Fibroblast of skin of left biceps (primary cell): Measurements from ENCODE around the gene ZNF862.
A peak's percentile ranks its signal among the peaks of the same experiment; 100 is the strongest.

Experiments
- DNase-seq, 2 experiments: peaks; one replicate each; pipeline ENCODE4 v3.0.0-alpha.2; 2013; ENCODE audit warnings: low read depth in 2 of 2

Gene ZNF862

GRCh38 chr7:149838224-149838991 lies at the start of gene ZNF862:
Gene ZNF862, plus strand, starts transcription at chr7:149838375. Its CDS starts 237 bp downstream, at chr7:149838612.
- peak; percentile 87 to 88 for DNase-seq

DNA sequence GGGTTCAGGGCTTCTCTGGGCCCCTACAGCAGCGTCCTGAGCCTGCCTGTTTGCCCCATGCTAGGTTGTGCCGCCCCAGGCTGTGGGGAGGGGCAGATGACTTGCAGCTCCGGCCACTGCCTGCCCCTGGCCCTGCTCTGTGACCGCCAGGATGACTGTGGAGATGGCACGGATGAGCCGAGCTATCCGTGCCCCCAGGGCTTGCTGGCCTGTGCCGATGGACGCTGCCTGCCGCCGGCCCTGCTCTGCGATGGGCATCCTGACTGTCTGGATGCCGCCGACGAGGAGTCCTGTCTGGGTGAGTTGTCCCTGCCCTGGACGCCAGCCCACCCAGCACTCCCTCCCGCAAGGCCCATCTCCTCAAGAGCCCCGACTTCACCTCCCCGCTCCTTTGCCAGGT lies 49.1 kb upstream of the ZNF862 start:
- DNase-seq: no peak

DNA sequence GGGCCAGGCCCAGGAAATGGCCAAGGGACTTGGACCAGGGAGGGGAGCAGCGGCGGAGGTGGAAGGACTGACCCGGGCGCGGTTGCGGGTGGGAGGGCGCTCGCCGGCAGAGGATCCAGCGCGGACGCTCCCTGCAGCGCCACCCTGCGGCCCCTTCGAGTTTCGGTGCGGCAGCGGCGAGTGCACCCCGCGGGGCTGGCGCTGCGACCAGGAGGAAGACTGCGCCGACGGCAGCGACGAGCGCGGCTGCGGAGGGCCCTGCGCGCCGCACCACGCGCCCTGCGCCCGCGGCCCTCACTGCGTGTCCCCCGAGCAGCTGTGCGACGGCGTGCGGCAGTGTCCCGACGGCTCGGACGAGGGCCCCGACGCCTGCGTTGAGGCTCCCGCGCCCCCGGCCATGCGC lies 48.0 kb upstream of the ZNF862 start:
- DNase-seq: no peak

DNA sequence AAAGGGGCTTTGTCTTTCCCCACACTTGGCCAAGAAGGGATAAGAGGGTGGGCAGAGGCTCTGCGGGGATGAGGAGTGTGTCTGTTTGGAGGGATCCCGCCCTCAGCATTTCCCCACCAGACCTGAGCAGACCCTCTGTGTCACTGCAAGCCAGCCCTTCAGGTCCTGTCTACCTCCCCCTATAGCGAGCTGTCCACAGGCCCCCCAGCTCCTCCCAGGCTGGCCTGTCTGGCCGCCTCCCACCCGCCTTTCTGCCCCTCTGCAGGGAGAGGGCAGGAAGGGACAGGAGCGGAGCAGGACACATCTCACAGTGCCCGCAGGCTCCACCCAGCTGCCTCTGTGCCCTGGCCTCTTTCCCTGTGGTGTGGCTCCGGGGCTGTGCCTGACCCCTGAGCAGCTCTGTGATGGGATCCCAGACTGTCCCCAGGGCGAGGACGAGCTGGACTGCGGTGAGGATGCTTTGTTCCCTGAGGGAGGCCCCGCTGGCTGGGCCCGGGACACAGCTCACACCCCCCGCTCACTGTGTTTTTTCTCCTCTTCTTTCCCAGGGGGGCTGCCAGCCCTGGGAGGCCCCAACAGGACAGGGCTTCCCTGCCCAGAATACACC lies 47.3 kb upstream of the ZNF862 start:
- no peak for DNase-seq

GRCh38 chr7:149791411-149792219 lies 46.6 kb upstream of the ZNF862 start:
- DNase-seq: no peak

DNA sequence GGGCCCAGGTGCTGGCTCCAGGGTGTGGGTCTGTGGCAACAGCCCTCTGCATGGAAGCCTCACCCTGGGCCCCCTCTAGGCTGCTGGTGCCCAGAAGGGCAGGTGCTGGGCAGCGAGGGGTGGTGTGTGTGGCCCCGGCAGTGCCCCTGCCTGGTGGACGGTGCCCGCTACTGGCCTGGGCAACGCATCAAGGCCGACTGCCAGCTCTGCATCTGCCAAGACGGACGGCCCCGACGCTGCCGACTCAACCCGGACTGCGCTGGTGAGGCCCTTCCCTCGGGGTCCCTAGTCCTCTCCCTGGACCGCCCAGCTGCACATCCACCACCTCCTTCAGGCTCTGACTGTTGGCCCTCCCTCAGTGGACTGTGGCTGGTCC lies 46.0 kb upstream of the ZNF862 start:
- DNase-seq: no peak

GRCh38 chr7:149793261-149793660 lies 44.9 kb upstream of the ZNF862 start:
- DNase-seq: no peak

GRCh38 chr7:149794661-149795060 lies 43.5 kb upstream of the ZNF862 start:
- no peak for DNase-seq

- no peak for DNase-seq
Measured at GRCh38 chr7:149795126-149795525, 43.0 kb upstream of the ZNF862 start.

DNA sequence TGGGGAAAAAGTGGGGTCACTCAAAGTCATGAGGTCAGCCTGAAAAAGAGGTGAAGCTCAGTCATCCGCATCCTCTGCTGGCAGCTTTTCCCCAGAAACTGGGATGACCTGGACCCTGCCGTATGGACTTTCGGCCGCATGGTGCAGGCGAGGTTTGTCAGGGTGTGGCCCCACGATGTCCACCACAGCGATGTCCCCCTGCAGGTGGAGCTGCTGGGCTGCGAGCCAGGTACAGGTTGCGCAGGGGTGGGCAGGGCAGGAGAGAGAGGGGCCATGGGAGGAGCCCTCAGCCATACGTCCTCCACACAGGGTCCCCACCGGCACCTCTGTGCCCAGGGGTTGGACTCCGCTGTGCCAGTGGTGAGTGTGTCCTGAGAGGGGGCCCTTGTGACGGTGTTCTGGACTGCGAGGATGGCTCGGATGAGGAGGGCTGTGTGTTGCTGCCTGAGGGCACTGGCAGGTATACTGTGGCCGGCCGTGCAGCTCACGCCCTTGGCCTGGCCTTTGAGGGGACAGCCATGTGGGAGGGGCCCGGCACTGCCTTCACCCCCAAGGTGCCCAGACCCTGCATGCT lies 41.8 kb upstream of the ZNF862 start:
- DNase-seq: no peak

DNA sequence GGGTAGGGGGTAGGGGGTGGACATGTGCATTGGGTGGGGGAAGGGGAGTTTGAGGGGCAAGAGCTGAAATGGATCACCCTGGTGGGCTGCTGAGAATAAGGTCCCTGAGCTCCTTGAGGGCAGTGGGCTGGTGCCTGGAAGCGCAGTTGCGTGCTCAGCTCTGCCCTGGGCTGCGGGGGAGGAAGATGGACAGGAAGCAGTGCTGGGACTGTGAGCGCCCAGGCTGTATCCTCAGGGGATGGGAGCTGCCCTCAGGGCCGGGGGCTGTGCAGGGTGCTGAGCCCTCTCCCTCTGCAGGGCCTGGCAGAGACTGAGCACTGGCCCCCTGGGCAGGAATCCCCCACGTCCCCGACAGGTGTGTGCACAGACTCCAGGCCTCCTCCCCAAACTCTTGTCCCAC lies 40.4 kb upstream of the ZNF862 start:
- no peak for DNase-seq

DNA sequence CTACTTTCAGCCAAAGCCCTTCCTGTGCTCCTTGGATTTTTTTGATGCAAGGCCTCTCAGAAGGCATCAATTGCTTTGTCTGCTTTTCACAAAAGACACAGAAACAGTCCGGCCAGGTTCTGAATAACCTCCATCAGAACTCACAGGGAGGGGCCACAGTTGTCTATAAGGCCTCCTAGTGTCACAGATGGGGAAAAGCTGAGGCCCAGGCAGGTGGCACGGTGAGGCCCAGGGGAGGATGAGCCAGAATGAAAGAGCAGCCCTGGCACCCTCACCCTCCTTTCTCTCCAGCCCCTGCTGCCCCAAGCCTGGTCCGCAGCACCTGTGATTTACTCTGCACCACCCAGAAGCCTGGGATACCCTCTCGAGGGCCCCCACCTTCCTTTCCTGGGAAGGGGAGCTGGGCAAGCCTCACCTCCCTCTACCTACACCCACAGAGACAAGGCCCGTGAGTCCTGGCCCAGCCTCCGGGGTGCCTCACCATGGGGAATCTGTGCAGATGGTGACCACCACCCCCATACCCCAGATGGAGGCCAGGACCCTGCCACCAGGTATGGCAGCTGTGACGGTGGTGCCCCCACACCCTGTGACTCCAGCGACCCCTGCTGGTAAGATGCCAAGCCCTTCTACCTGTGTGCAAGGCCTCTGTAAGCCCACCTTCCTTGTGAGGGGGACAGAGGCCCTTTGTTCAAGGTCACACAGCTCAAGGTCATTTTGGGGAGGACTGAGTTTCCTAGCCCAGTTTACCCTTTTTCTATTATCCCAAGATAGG lies 38.6 kb upstream of the ZNF862 start:
- no peak for DNase-seq

GRCh38 chr7:149800169-149800555 lies 38.0 kb upstream of the ZNF862 start:
- DNase-seq: no peak

DNA sequence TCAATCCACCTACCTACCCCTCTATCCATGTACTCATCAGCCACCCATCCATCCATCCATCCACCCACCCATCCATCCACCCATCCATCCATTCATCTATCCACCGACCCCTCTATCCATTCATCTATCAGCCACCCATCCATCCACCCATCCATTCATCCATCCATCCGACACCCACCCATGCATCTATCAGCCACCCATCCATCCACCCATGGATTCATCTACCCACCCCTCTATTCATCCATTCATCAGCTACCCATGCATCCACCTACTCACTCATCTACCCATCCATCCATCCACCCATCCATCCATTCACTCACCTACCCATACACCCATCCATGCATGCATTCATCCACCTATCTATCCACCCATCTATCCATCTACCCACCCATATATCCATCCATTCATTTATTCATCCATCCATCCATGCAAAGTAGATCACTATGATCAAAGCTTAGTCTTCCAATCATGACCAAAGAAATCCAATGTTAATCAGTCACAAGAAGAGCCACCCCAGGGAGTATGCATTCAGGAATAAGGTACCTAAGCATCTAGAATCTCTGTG lies 37.1 kb upstream of the ZNF862 start:
- no peak for DNase-seq

- no peak for DNase-seq
Measured at GRCh38 chr7:149801816-149802215, 36.4 kb upstream of the ZNF862 start.

GRCh38 chr7:149802966-149803365 lies 35.2 kb upstream of the ZNF862 start:
- DNase-seq: no peak

GRCh38 chr7:149803551-149804074 lies 34.6 kb upstream of the ZNF862 start:
- no peak for DNase-seq

DNA sequence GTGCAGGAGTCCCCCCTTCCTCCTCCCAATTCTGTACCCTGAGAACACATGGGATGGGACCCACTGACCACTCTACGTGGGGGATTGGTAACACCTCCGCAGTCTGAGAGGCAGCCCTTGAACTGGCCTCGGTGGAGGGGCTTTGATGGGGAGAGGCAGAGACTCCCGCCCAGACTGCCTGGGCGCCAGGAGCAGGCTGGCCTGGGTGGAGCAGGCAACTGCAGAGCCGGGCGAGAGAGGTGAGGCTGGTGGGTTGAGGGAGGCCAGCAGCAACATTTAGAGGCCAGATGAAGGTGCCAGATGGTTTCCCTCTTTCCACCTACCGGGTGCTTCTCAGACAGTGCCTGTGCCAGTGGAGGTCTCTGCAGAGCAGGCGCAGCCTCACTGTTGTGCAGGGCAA lies 34.1 kb upstream of the ZNF862 start:
- DNase-seq: no peak

- no peak for DNase-seq
Measured at GRCh38 chr7:149806726-149807125, 31.4 kb upstream of the ZNF862 start.

GRCh38 chr7:149808311-149808710 lies 29.9 kb upstream of the ZNF862 start:
- DNase-seq: no peak

- DNase-seq: no peak
Measured at GRCh38 chr7:149809215-149809614, 29.0 kb upstream of the ZNF862 start.
